K562 (cell line): Measurements from ENCODE around the gene TMEM214. TPM values are rescaled to one million over a fixed set of nuclear protein-coding genes. Genes with fewer than 3 reads are reported as not detected.
A peak's percentile ranks its signal among the peaks of the same experiment; 100 is the strongest.

Experiments used
- ATAC-seq: fragments of 200-7000 bp; cut with Tn5 transposase; 3 replicates; pipeline ENCODE4 v1.9.1; 2020; ENCODE audit warnings: moderate library complexity
- BruUV-seq: library from RNA; stranded (reverse); fragments of 400-500 nt; replicated peaks from 2 replicates; lab custom pipeline; 2021; lab: Mats Ljungman, UMichigan
- CTCF ChIA-PET: fragments of 300-600 bp; formaldehyde crosslinking; extraction: SDS; loops from one replicate; lab custom pipeline; 2021; ENCODE audit warnings: low intra/inter-chr PET ratio; lab: Yijun Ruan, JAX
- POLR2A ChIA-PET: fragments of 300-600, 350-650 bp; sonication (Branson Sonifier 250); formaldehyde crosslinking; extraction: SDS; loops from one replicate; lab custom pipeline; 2021; ENCODE audit warnings: antibody characterized with exemption, inconsistent platforms; lab: Yijun Ruan, JAX
- DNase-seq, 4 experiments: peaks; one replicate each; pipeline versions ENCODE4 v3.0.0 to v3.0.0-alpha.2; 2011 to 2018; ENCODE audit warnings: low spot score in 3 of 4, mixed read lengths in 3 of 4; ENCODE audit errors: extremely low read depth in 1 of 4
- FAIRE-seq: peaks from 2 replicates; lab custom pipeline; 2011; peaks lifted over from hg19 to GRCh38; lab: Jason Lieb, UNC
- H2AFZ ChIP-seq: 2 replicates; pipeline ENCODE4 v1.6.0; 2011; ENCODE audit warnings: low read depth, low read length, control low read depth, inconsistent platforms
- H3K27ac ChIP-seq: fragments of 200-600 bp; 3 replicates; pipeline ENCODE4 v1.8.0; 2011; ENCODE audit warnings: low read depth, mild to moderate bottlenecking, control low read depth, inconsistent platforms, low read length, moderate library complexity, mixed read lengths; ENCODE audit errors: extremely low read depth
- H3K27me3 ChIP-seq, 2 experiments: fragments of 300-600 bp in 1 of 2; 2 replicates in 1 of 2; 3 replicates in 1 of 2; pipeline versions ENCODE4 v1.6.0 to v1.8.0; 2011; ENCODE audit warnings: inconsistent platforms in 2 of 2, low read length in 2 of 2, mild to moderate bottlenecking in 1 of 2, mixed read lengths in 1 of 2, moderate library complexity in 1 of 2; ENCODE audit not compliant: control insufficient read depth in 2 of 2, insufficient read depth in 2 of 2
- H3K36me3 ChIP-seq: fragments of 300-600 bp; 3 replicates; pipeline ENCODE4 v1.8.0; 2011; ENCODE audit warnings: mild to moderate bottlenecking, low read length, inconsistent platforms; ENCODE audit not compliant: control insufficient read depth, insufficient read depth
- H3K4me1 ChIP-seq, 2 experiments: fragments of 200-600 bp in 1 of 2; replicated peaks in 1 of 2; 2 replicates in 1 of 2; 3 replicates in 1 of 2; pipeline versions ENCODE4 v1.5.1 to v1.8.0; 2011; ENCODE audit warnings: inconsistent platforms in 2 of 2, low read length in 2 of 2, mild to moderate bottlenecking in 1 of 2, mixed read lengths in 1 of 2, moderate library complexity in 1 of 2; ENCODE audit not compliant: control insufficient read depth in 2 of 2, insufficient read depth in 2 of 2
- H3K4me2 ChIP-seq: 2 replicates; pipeline ENCODE4 v1.6.1; 2011; ENCODE audit warnings: low read length, control low read depth, inconsistent platforms, mixed read lengths; ENCODE audit not compliant: insufficient read depth
- H3K4me3 ChIP-seq: fragments of 200-600 bp; sonication (generic), shearing (Covaris generic); 2 replicates; pipeline ENCODE4 v1.5.1; 2016; ENCODE audit warnings: control low read depth, inconsistent platforms
- H3K79me2 ChIP-seq: fragments of 200-600 bp; 3 replicates; pipeline ENCODE4 v1.8.0; 2011; ENCODE audit warnings: low read length, inconsistent platforms; ENCODE audit not compliant: control insufficient read depth, insufficient read depth
- H3K9ac ChIP-seq, 2 experiments: 2 replicates each; pipeline versions ENCODE4 v1.6.0 to v1.6.1; 2011; ENCODE audit warnings: low read depth in 2 of 2, low read length in 2 of 2, control low read depth in 1 of 2, inconsistent platforms in 1 of 2, mild to moderate bottlenecking in 1 of 2, mixed read lengths in 1 of 2; ENCODE audit not compliant: insufficient read depth in 1 of 2
- H3K9me1 ChIP-seq: one replicate; pipeline ENCODE4 v1.6.0; 2011; ENCODE audit warnings: inconsistent platforms, mild to moderate bottlenecking, low read length, moderate library complexity; ENCODE audit not compliant: control insufficient read depth, insufficient read depth
- H3K9me3 ChIP-seq: replicated peaks from 2 replicates; pipeline ENCODE4 v1.5.1; 2011; ENCODE audit warnings: low read depth, low read length, inconsistent platforms; ENCODE audit not compliant: control insufficient read depth, insufficient read depth
- H4K20me1 ChIP-seq: replicated peaks from 2 replicates; pipeline ENCODE4 v1.6.1; 2011; ENCODE audit warnings: low read length, inconsistent platforms, mixed read lengths; ENCODE audit not compliant: control insufficient read depth, insufficient read depth
- CHCHD3 ChIP-seq: fragments of 250-450 bp; sonication (Bioruptor Pico); IDR thresholded peaks from 2 replicates; pipeline ENCODE4 v2.1.2; 2022; ENCODE audit warnings: mild to moderate bottlenecking
- CHD2 ChIP-seq: IDR thresholded peaks from 2 replicates; pipeline ENCODE4 v1.6.1; 2011; ENCODE audit warnings: low read depth, low read length
- MTA1 ChIP-seq: fragments of 450-650 bp; IDR thresholded peaks from 2 replicates; pipeline ENCODE4 v1.6.1; 2017; ENCODE audit warnings: borderline replicate concordance
- POLR2G ChIP-seq: fragments of 200-400 bp; formaldehyde crosslinking; IDR thresholded peaks from 2 replicates; pipeline ENCODE4 v1.6.1; 2017; ENCODE audit warnings: low read depth, mild to moderate bottlenecking, antibody characterized with exemption, low read length, moderate library complexity
- RBM22 ChIP-seq: fragments of 200-400 bp; formaldehyde crosslinking; IDR thresholded peaks from 2 replicates; pipeline ENCODE4 v1.6.1; 2018; ENCODE audit warnings: low read length, low read depth; ENCODE audit not compliant: poor library complexity, severe bottlenecking
- WGBS: fragments of 100-300 bp; shearing (Covaris generic); methylation state at CpG from one replicate; pipeline ENCODE4 v1.1.6; 2016; ENCODE audit warnings: low coverage, mixed read lengths; ENCODE audit not compliant: insufficient coverage; ENCODE audit errors: missing lambda C conversion rate; 5-methylcytosine and 5-hydroxymethylcytosine counted together
- in situ Hi-C: fragments of 300-500 bp; cut with MboI; formaldehyde crosslinking; loops from 4 replicates; pipeline ENCODE4 v1.15.0; 2018; ENCODE audit warnings: inconsistent platforms, mixed read lengths
- intact Hi-C: fragments of 100-400 bp; cut with micrococcal nuclease; formaldehyde crosslinking; loops from 2 replicates; pipeline ENCODE4 v1.14.2; 2022
- polyA plus RNA-seq, 8 experiments: library from polyadenylated mRNA; depleted of rRNA in 4 of 8; stranded (reverse) in 5 of 8; unstranded in 3 of 8; fragments of >200 nt; fragmentation: Nextera tagmentation in 2 of 8; fragmentation: Illumina TruSeq in 1 of 8; extraction: Ambion mirVana in 2 of 8; extraction: Trizol in 1 of 8; gene quantifications; 2 replicates each; pipeline versions ENCODE4 v1.2.1 to v1.2.3, GENCODE V29; 2011 to 2014; ENCODE audit warnings: inconsistent platforms in 1 of 8, missing spikeins in 1 of 8
- total RNA-seq, 7 experiments: library from RNA; depleted of rRNA in 6 of 7; stranded (reverse); fragments of >200 nt in 6 of 7; fragmentation: Illumina TruSeq in 2 of 7; extraction: Trizol in 2 of 7; gene quantifications; 2 replicates each; pipeline versions ENCODE4 v1.2.1 to v1.2.3, GENCODE V29; 2011 to 2021; ENCODE audit warnings: low replicate concordance in 1 of 7
- TF ChIP-seq, protein P1 (sequence below), 3 experiments: IDR thresholded peaks in 2 of 3; conservative IDR thresholded peaks in 1 of 3; 2 replicates each; pipeline ENCODE4 v1.5.1; 2011 to 2012; ENCODE audit warnings: low read length in 3 of 3, mild to moderate bottlenecking in 3 of 3, control low read depth in 2 of 3, improper control_type of control experiment in 1 of 3, inconsistent platforms in 1 of 3, low read depth in 1 of 3, mixed read lengths in 1 of 3, moderate library complexity in 1 of 3; ENCODE audit not compliant: insufficient read depth in 2 of 3

The TMEM214 gene
- total and polyA plus RNA-seq, 9 of the 15 experiments (the other 6 are each of a cell fraction or from before 2014, with no cell fraction given) = 11.4 to 81.4 (median 44.1) TPM

DNA sequence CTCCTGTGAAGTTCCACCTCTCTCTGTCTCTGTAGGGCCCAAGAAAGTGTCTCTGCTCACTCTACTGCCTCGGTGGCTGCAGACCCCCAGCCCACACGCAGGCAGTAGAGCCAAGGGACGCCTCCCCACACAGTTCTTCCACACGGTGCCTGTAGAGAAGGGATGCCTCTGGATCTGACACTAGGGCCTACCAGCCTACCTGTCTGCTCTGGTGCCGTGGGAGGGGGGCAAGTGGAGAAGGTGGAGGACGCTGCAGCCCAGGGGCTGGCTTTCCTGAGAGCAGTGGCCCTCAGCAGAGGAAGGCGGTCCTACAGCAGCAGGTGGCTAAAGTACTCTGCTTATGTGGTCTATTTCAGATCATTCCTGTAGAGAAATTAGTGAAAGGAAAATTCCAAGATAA is 9.0 kb upstream of the TMEM214 start:
- in situ Hi-C loops (loop anchor here (5.0 kb wide), 1 partner anchor 181 kb away; no protein-coding TSS in a partner anchor), intact Hi-C loops (no loop called here)
- POLR2A ChIA-PET = interaction anchor here (0.6 to 1.5 kb wide), 6 partner anchors 10 to 258 kb away, joined by 3 to 5 read pairs (median 4); partner anchors contain the start of gene TRIM54
- peaks cover 29 to 54% of the 10 kb centered on the region in 2 experiments for H3K4me1 ChIP-seq
- peaks cover 70% of the 10 kb centered on the region for H3K36me3 ChIP-seq
- FAIRE-seq (no peak), ATAC-seq (no peak), DNase-seq (no peak)
- H3K4me3 ChIP-seq = no peak overlapping the region
- no peak overlapping the region for H2AFZ ChIP-seq
- 0 out of 2 replicates have a peak, but pooled peaks cover 7% of the 10 kb centered on the region for H4K20me1 ChIP-seq
- TF ChIP-seq CHCHD3 (CRISPR knock-in tag) (no peak), POLR2G (peak; percentile 30; the same call in 1 of the 2 replicates)
- H3K27ac ChIP-seq = no peak overlapping the region
- CTCF ChIA-PET = no interaction called here
- BruUV-seq = no TSS peak
- peaks cover 17% of the 10 kb centered on the region for H3K79me2 ChIP-seq
- 0 out of 4 replicates have a peak overlapping the region, but pooled peaks of 1 of the 2 experiments have one; percentile 4 for H3K9ac ChIP-seq
- H3K27me3 ChIP-seq = no peaks in the 10 kb centered on the region
- no peaks in the 10 kb centered on the region for H3K9me3 ChIP-seq
- no peaks in the 10 kb centered on the region for H3K9me1 ChIP-seq
- no peak overlapping the region for H3K4me2 ChIP-seq
- WGBS = 89% methylated on average over 7 of the region's 7 CpGs

DNA sequence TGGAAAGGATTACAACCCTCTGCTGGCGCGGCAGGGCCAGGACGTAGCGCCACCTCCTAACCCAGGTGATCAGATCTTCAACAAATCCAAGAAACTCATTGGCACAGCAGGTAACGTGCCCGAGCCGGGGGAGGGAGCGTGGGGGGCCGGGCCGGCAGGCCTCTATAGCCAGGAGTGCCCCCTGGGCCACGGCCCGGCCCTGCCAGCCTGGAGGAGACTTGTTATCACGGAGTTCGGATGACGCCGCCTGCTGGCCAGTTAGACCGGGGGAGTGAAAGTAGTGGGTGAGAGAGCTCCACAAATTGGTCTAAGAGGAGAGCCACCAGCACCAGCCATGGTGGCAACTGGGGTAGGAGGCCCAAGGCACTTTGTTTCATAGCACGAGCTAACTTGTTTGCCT is 8.6 kb upstream of the TMEM214 start:
- peaks cover 75% of the 10 kb centered on the region for H3K36me3 ChIP-seq
- H4K20me1 ChIP-seq = 0 out of 2 replicates have a peak, but pooled peaks cover 7% of the 10 kb centered on the region
- no peak overlapping the region for H3K4me3 ChIP-seq
- H3K9me1 ChIP-seq = no peaks in the 10 kb centered on the region
- in situ Hi-C loops = loop anchor here (5.0 kb wide), 1 partner anchor 182 kb away; no protein-coding TSS in a partner anchor
- H3K27ac ChIP-seq = no peak overlapping the region
- no peak overlapping the region for H3K4me2 ChIP-seq
- FAIRE-seq (no peak), ATAC-seq (no peak), DNase-seq (no peak)
- peaks cover 17% of the 10 kb centered on the region for H3K79me2 ChIP-seq
- no TSS peak for BruUV-seq
- CTCF ChIA-PET = no interaction called here
- intact Hi-C loops = no loop called here
- no peaks in the 10 kb centered on the region for H3K27me3 ChIP-seq
- WGBS = 85% methylated on average over 18 of the region's 18 CpGs
- TF ChIP-seq CHD2 = no peak
- TF ChIP-seq MTA1 = no peak
- TF ChIP-seq, protein P1, sequence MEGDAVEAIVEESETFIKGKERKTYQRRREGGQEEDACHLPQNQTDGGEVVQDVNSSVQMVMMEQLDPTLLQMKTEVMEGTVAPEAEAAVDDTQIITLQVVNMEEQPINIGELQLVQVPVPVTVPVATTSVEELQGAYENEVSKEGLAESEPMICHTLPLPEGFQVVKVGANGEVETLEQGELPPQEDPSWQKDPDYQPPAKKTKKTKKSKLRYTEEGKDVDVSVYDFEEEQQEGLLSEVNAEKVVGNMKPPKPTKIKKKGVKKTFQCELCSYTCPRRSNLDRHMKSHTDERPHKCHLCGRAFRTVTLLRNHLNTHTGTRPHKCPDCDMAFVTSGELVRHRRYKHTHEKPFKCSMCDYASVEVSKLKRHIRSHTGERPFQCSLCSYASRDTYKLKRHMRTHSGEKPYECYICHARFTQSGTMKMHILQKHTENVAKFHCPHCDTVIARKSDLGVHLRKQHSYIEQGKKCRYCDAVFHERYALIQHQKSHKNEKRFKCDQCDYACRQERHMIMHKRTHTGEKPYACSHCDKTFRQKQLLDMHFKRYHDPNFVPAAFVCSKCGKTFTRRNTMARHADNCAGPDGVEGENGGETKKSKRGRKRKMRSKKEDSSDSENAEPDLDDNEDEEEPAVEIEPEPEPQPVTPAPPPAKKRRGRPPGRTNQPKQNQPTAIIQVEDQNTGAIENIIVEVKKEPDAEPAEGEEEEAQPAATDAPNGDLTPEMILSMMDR (IDR thresholded peaks at IDR 0.05 in 2 of 3, conservative IDR thresholded peaks at IDR 0.05 in 1 of 3; ENCODE audit: insufficient read depth in 2 of 3, low read depth in 1 of 3, low read length in 3 of 3) = peak in 2 of 3 experiments; percentile 19 to 32; a peak in 1 of 6 replicates
- peak; percentile 58 for TF ChIP-seq RBM22
- TF ChIP-seq, all 486 proteins: peak for 2
- Histone ChIP-seq H3K9ac (peak overlapping the region in 1 of 2 experiments; percentile 47; a peak in 1 of 4 replicates), H3K9me3 (no peaks in the 10 kb centered on the region), H3K4me1 (peaks cover 28 to 50% of the 10 kb centered on the region in 2 experiments), H2AFZ (no peak overlapping the region)
- POLR2A ChIA-PET = interaction anchor here (0.6 to 1.5 kb wide), 8 partner anchors 9 to 258 kb away, joined by 3 to 5 read pairs (median 3); partner anchors contain the start of gene TRIM54
